Measurements from ENCODE around the gene SLC26A3. TPM values are rescaled to one million over a fixed set of nuclear protein-coding genes. Genes with fewer than 3 reads are reported as not detected.

SLC26A3 gene
- total RNA-seq, 1 donor from 2014 or later: not detected

- DNase-seq: peak; percentile 96
Measured at GRCh38 chr7:107743567-107744344, 59.3 kb downstream of the SLC26A3 start, which contains the start of gene CBLL1. Gene CBLL1, plus strand, starts transcription at chr7:107744142. Its CDS starts 22 bp downstream, at chr7:107744164.

- DNase-seq: no peak
Measured at GRCh38 chr7:107742678-107743566, 60.1 kb downstream of the SLC26A3 start.

GRCh38 chr7:107728276-107728675, 74.7 kb downstream of the SLC26A3 start:
- no peak for DNase-seq

- no peak for DNase-seq
Measured at GRCh38 chr7:107726356-107727130, 76.5 kb downstream of the SLC26A3 start.

GRCh38 chr7:107725138-107725740, 77.8 kb downstream of the SLC26A3 start:
- no peak for DNase-seq

- no peak for DNase-seq
Measured at GRCh38 chr7:107723255-107723654, 79.8 kb downstream of the SLC26A3 start.

GRCh38 chr7:107721286-107721685, 81.7 kb downstream of the SLC26A3 start:
- DNase-seq: no peak

GRCh38 chr7:107718456-107719193, 84.4 kb downstream of the SLC26A3 start:
- DNase-seq: no peak

- DNase-seq: no peak
Measured at GRCh38 chr7:107715531-107715930, 87.5 kb downstream of the SLC26A3 start.

Other genes with a start within 250 kb of the SLC26A3 start
- 47.8 TPM for gene COG5, start 239.3 kb downstream of the SLC26A3 start, total RNA-seq
- 7.4 TPM for gene DUS4L, start 239.3 kb downstream of the SLC26A3 start, total RNA-seq
- gene BCAP29, start 223.0 kb downstream of the SLC26A3 start, total RNA-seq: 43.4 TPM
- 1.1 TPM for gene SLC26A4, start 142.4 kb downstream of the SLC26A3 start, total RNA-seq
- 16.0 TPM for gene CBLL1, start 59.1 kb downstream of the SLC26A3 start, total RNA-seq
- 73.5 TPM for gene DLD, start 88.0 kb upstream of the SLC26A3 start, total RNA-seq
- 212 TPM for gene LAMB1, start 199.9 kb upstream of the SLC26A3 start, total RNA-seq

All from skin of body (tissue), 2 donors.